Endodermal cell (in vitro differentiated cells): ENCODE measurements around the gene PALLD. TPM values are rescaled to one million over a fixed set of nuclear protein-coding genes. Genes with fewer than 3 reads are reported as not detected.

ENCODE experiments used
- DNase-seq: peaks from one replicate; pipeline ENCODE4 v3.0.0-alpha.2; 2017
- H3K27ac ChIP-seq: 2 replicates; pipeline ENCODE4 v1.5.1; 2013; ENCODE audit warnings: mild to moderate bottlenecking, low read depth, low read length, moderate library complexity
- H3K27me3 ChIP-seq: 2 replicates; pipeline ENCODE4 v1.6.1; 2013; ENCODE audit warnings: mild to moderate bottlenecking, low read length, moderate library complexity; ENCODE audit not compliant: insufficient read depth, control insufficient read depth, poor library complexity, severe bottlenecking
- H3K36me3 ChIP-seq: 2 replicates; pipeline ENCODE4 v1.7.0; 2013; ENCODE audit warnings: mild to moderate bottlenecking, low read length, moderate library complexity; ENCODE audit not compliant: control insufficient read depth, insufficient read depth
- H3K4me1 ChIP-seq: one replicate; pipeline ENCODE4 v1.7.0; 2013; ENCODE audit warnings: low read length; ENCODE audit not compliant: control insufficient read depth, insufficient read depth
- H3K4me3 ChIP-seq: 2 replicates; pipeline ENCODE4 v1.5.1; 2013; ENCODE audit warnings: mild to moderate bottlenecking, low read length, moderate library complexity
- H3K9ac ChIP-seq: 2 replicates; pipeline ENCODE4 v1.6.1; 2013; ENCODE audit warnings: mild to moderate bottlenecking, low read length, moderate library complexity; ENCODE audit not compliant: poor library complexity, severe bottlenecking; ENCODE audit errors: extremely low read depth
- H3K9me3 ChIP-seq: 2 replicates; pipeline ENCODE4 v1.6.1; 2013; ENCODE audit warnings: mild to moderate bottlenecking, low read length, moderate library complexity; ENCODE audit not compliant: control insufficient read depth
- H3K27ac Mint-ChIP-seq: 2 replicates; pipeline ENCODE4 v1.8.0; 2020; ENCODE audit warnings: mixed read lengths
- H3K27me3 Mint-ChIP-seq: 2 replicates; pipeline ENCODE4 v1.8.0; 2021; ENCODE audit warnings: mild to moderate bottlenecking, mixed read lengths; ENCODE audit not compliant: insufficient read depth
- H3K36me3 Mint-ChIP-seq: 2 replicates; pipeline ENCODE4 v1.8.0; 2020; ENCODE audit warnings: low read depth, mixed read lengths
- H3K4me1 Mint-ChIP-seq: 2 replicates; pipeline ENCODE4 v1.8.0; 2020; ENCODE audit warnings: mixed read lengths
- H3K4me3 Mint-ChIP-seq: 2 replicates; pipeline ENCODE4 v1.8.0; 2020; ENCODE audit warnings: mild to moderate bottlenecking, moderate library complexity, mixed read lengths
- H3K9me3 Mint-ChIP-seq: 2 replicates; pipeline ENCODE4 v1.8.0; 2020; ENCODE audit warnings: mild to moderate bottlenecking, mixed read lengths
- WGBS, 2 experiments: methylation state at CpG; one replicate each; pipeline versions ENCODE4 v1.1.5 to v1.1.7; 2013; ENCODE audit warnings: missing lambda C conversion rate in 2 of 2, mixed read lengths in 1 of 2; ENCODE audit not compliant: insufficient coverage in 1 of 2, insufficient read length in 1 of 2; 5-methylcytosine and 5-hydroxymethylcytosine counted together
- total RNA-seq, 2 donors: library from RNA; stranded (reverse); fragmentation: NEBNext Ultra II Directional in 1 of 2; extraction: Animal tissue kit (Norgen Biotek cat#: 25700) in 1 of 2; gene quantifications; 2 replicates in 1 of 2; 3 replicates in 1 of 2; pipeline ENCODE4 v1.2.1, GENCODE V29; 2021
- TF ChIP-seq, protein P1 (sequence below): fragments of 200-600 bp; sonication (generic); conservative IDR thresholded peaks from 2 replicates; pipeline ENCODE4 v1.5.0; 2021; ENCODE audit warnings: antibody characterized with exemption, mild to moderate bottlenecking

Gene PALLD
- total RNA-seq, 2 donors from 2014 or later, result 51.8 to 86.7 TPM

DNA sequence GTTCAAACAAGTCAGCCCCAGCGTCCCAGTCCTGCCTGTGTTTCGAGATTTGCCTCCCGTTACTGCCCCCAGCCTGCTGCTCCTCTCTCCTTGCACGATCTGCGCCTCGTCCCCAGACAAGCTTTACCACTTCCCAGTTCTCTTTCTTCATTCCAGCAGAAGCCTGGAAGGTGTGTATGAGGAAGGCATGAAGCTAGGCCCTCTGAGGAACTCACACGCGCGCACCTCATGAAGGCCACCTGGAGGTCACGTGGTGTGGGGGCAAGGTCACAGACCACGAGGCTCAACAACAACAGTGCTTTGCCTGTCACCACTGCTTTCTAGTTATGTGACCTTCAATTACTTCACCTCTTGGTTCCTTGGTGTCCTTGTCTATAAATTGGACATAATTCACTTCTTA, 181.0 kb downstream of the PALLD start:
- peaks cover 6% of the 10 kb centered on the region for H3K36me3 ChIP-seq
- H3K9me3 ChIP-seq, result no peaks in the 10 kb centered on the region
- Mint-ChIP-seq H3K4me3 (no peak overlapping the region), H3K4me1 (no peaks in the 10 kb centered on the region), H3K27me3 (no peaks in the 10 kb centered on the region), H3K36me3 (no peaks in the 10 kb centered on the region), H3K27ac (no peak overlapping the region), H3K9me3 (no peaks in the 10 kb centered on the region)
- H3K27ac ChIP-seq, result no peak overlapping the region
- 97 to 100% methylated on average over 6 to 11 of the region's 11 CpGs for WGBS, 2 experiments
- no peak overlapping the region for H3K4me3 ChIP-seq
- peaks cover 2% of the 10 kb centered on the region for H3K4me1 ChIP-seq
- no peak for DNase-seq
- TF ChIP-seq, protein P1, sequence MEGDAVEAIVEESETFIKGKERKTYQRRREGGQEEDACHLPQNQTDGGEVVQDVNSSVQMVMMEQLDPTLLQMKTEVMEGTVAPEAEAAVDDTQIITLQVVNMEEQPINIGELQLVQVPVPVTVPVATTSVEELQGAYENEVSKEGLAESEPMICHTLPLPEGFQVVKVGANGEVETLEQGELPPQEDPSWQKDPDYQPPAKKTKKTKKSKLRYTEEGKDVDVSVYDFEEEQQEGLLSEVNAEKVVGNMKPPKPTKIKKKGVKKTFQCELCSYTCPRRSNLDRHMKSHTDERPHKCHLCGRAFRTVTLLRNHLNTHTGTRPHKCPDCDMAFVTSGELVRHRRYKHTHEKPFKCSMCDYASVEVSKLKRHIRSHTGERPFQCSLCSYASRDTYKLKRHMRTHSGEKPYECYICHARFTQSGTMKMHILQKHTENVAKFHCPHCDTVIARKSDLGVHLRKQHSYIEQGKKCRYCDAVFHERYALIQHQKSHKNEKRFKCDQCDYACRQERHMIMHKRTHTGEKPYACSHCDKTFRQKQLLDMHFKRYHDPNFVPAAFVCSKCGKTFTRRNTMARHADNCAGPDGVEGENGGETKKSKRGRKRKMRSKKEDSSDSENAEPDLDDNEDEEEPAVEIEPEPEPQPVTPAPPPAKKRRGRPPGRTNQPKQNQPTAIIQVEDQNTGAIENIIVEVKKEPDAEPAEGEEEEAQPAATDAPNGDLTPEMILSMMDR, result no peak
- no peaks in the 10 kb centered on the region for H3K27me3 ChIP-seq
- no peak overlapping the region for H3K9ac ChIP-seq

DNA sequence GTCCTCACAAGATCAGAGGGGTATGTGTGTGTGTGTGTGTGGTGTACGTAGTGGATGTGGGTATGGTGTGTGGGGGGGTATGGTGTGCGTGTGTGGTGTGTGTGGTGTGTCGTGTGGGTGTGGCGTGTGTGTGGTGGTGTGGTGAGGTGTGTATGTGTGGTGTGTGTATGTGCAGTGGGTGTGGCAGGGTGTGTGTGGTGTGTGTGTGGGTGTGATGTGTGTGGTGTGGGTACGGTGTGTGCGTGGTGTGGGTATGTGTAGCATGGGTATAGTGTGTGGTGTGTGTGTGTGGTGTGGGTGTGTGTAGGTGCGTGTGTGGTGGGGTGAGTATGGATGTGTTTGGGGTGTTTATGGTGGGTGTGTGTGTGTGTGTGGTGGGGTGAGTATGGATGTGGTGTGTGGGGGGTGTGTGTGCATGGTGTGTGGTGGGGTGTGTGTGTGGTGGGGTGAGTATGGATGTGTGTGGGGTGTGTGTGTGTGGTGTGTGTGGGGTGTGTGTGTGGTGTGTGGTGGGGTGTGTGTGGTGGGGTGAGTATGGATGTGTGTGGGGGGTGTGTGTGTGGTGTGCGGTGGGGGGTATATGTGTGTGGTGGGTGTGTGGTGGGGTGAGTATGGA, 182.0 kb downstream of the PALLD start:
- WGBS, 2 experiments, result 86 to 92% methylated on average over 3 to 8 of the region's 8 CpGs
- H3K9ac ChIP-seq, result no peak overlapping the region

DNA sequence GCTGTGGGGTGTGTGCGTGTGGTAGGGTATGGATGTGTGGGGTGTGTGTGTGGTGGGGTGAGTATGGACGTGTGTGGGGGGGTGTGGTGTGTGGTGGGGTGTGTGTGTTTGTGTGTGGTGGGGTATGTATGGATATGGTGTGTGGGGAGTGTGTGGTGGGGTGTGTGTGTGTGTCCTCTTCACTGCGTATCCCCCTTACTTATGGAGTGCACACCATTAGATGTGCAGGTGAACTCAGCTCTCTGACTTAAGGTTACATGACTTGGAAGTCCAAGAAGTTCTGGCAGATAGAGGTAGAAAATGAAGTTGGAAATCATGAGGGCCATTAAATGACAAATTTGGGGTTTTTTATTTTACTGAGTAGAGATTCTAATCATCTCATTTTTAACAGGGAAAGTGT, 182.5 kb downstream of the PALLD start:
- Mint-ChIP-seq H3K27ac (no peak overlapping the region), H3K36me3 (no peaks in the 10 kb centered on the region), H3K4me3 (no peak overlapping the region), H3K27me3 (no peaks in the 10 kb centered on the region), H3K9me3 (no peaks in the 10 kb centered on the region), H3K4me1 (no peaks in the 10 kb centered on the region)
- TF ChIP-seq, protein P1, result no peak
- no peak for DNase-seq
- no peaks in the 10 kb centered on the region for H3K9me3 ChIP-seq
- peaks cover 15% of the 10 kb centered on the region for H3K36me3 ChIP-seq
- H3K4me3 ChIP-seq, result no peak overlapping the region
- no peak overlapping the region for H3K27ac ChIP-seq
- no peak overlapping the region for H3K9ac ChIP-seq
- H3K4me1 ChIP-seq, result peaks cover 2% of the 10 kb centered on the region
- H3K27me3 ChIP-seq, result no peaks in the 10 kb centered on the region
- 94% methylated on average over 3 of the region's 3 CpGs; no CpG with 5 or more reads in 1 of the 2 experiments for WGBS, 2 experiments

More for the DNA sequence above, 182.0 kb downstream of the PALLD start:
- H3K4me1 ChIP-seq, result peaks cover 2% of the 10 kb centered on the region
- no peaks in the 10 kb centered on the region for H3K9me3 Mint-ChIP-seq
- no peak overlapping the region for H3K4me3 ChIP-seq
- DNase-seq, result no peak
- TF ChIP-seq, protein P1, result no peak
- no peak overlapping the region for H3K4me3 Mint-ChIP-seq
- H3K27me3 Mint-ChIP-seq, result no peaks in the 10 kb centered on the region
- H3K27me3 ChIP-seq, result no peaks in the 10 kb centered on the region
- no peaks in the 10 kb centered on the region for H3K9me3 ChIP-seq
- H3K27ac Mint-ChIP-seq, result no peak overlapping the region
- H3K36me3 ChIP-seq, result peaks cover 15% of the 10 kb centered on the region
- no peaks in the 10 kb centered on the region for H3K4me1 Mint-ChIP-seq
- no peaks in the 10 kb centered on the region for H3K36me3 Mint-ChIP-seq
- no peak overlapping the region for H3K27ac ChIP-seq
